HG03103 (cell line): ENCODE results near the gene TMEM51.

ENCODE experiments used
- ATAC-seq: cut with Tn5 transposase; IDR thresholded peaks from one replicate; pipeline ENCODE4 v1.9.1; 2021; ENCODE audit warnings: low read depth; ENCODE audit not compliant: unreplicated experiment

Gene TMEM51

GRCh38 chr1:15153184-15153841 is at the start of gene TMEM51:
Gene TMEM51 (plus strand): TSS chr1:15153747. CDS start chr1:15215088, 61,341 bp downstream.
- no peak for ATAC-seq

- ATAC-seq = no peak
These were observed 49.6 kb upstream of the TMEM51 start for GRCh38 chr1:15103906-15104305.

GRCh38 chr1:15104768-15105167 is 48.8 kb upstream of the TMEM51 start:
- ATAC-seq = no peak

GRCh38 chr1:15106608-15107007 is 46.9 kb upstream of the TMEM51 start:
- ATAC-seq = no peak

GRCh38 chr1:15107058-15107687 is 46.4 kb upstream of the TMEM51 start:
- no peak for ATAC-seq

- no peak for ATAC-seq
These were observed 45.6 kb upstream of the TMEM51 start for GRCh38 chr1:15107911-15108310.

GRCh38 chr1:15110128-15110866 is 43.2 kb upstream of the TMEM51 start:
- ATAC-seq = no peak

- no peak for ATAC-seq
These were observed 42.7 kb upstream of the TMEM51 start for GRCh38 chr1:15110867-15111230.

- ATAC-seq = no peak
These were observed 40.4 kb upstream of the TMEM51 start for GRCh38 chr1:15113146-15113545.

- no peak for ATAC-seq
These were observed 38.7 kb upstream of the TMEM51 start for GRCh38 chr1:15114884-15115283.

GRCh38 chr1:15115542-15116330 is 37.8 kb upstream of the TMEM51 start:
- no peak for ATAC-seq

GRCh38 chr1:15116966-15117365 is 36.6 kb upstream of the TMEM51 start:
- ATAC-seq = no peak

GRCh38 chr1:15117671-15118325 is 35.7 kb upstream of the TMEM51 start:
- ATAC-seq = no peak

GRCh38 chr1:15118579-15118978 is 35.0 kb upstream of the TMEM51 start:
- ATAC-seq = no peak

GRCh38 chr1:15120251-15120945 is 33.1 kb upstream of the TMEM51 start:
- ATAC-seq = no peak

GRCh38 chr1:15122331-15122730 is 31.2 kb upstream of the TMEM51 start:
- ATAC-seq = no peak

GRCh38 chr1:15123270-15123669 is 30.3 kb upstream of the TMEM51 start:
- ATAC-seq = no peak

GRCh38 chr1:15123925-15124324 is 29.6 kb upstream of the TMEM51 start:
- no peak for ATAC-seq

- no peak for ATAC-seq
These were observed 29.0 kb upstream of the TMEM51 start for GRCh38 chr1:15124362-15125100.
